Gastrocnemius medialis (tissue), 4 donors: ENCODE data around the gene PDK4.

Experiments used
- CTCF ChIP-seq, 5 experiments: fragments of 450-650 bp in 3 of 5; fragments of 200-600 bp in 2 of 5; sonication (generic) in 2 of 5; IDR thresholded peaks in 4 of 5; conservative IDR thresholded peaks in 1 of 5; 1 replicate in 4 of 5; 2 replicates in 1 of 5; pipeline ENCODE4 v1.5.1; 2016 to 2019; ENCODE audit warnings: antibody characterized with exemption in 5 of 5, mild to moderate bottlenecking in 3 of 5, moderate library complexity in 3 of 5
- POLR2A ChIP-seq, 2 donors: fragments of 450-650 bp; IDR thresholded peaks; one replicate each; pipeline ENCODE4 v1.6.1; 2017; ENCODE audit warnings: antibody characterized with exemption in 2 of 2, mild to moderate bottlenecking in 2 of 2, moderate library complexity in 2 of 2

DNA sequence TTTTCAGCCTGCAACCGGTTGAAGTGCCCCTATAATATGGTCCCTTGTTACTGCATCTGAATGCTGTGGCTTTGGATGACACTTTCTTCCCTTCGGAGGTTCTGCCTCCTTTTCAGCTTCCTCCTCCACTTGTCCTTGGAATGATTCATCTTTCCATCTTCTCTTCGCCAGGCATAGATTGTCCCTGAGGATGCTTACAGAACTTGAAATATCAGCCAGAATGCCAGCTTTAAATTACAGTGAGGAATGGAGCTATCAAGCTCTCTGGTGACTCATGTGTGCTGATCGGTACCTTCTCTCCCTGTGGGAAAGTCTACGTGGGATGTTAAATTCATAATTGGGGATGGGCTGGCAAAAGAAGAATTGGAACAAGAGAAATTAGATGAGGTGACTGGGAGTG, 45.9 kb upstream of the PDK4 start:
- no peak for TF ChIP-seq CTCF (IDR thresholded peaks at IDR 0.05 in 4 of 5, conservative IDR thresholded peaks at IDR 0.05 in 1 of 5)
- no peak for TF ChIP-seq POLR2A (IDR thresholded peaks at IDR 0.05)
